GM06990 (cell line): ENCODE results near the gene DHRS7B.
A peak's percentile ranks its signal among the peaks of the same experiment; 100 is the strongest.

Experiments
- DNase-seq: peaks from one replicate; pipeline ENCODE4 v3.0.0-alpha.2; 2011; ENCODE audit not compliant: insufficient read length; ENCODE audit errors: extremely low read depth
- H3K27me3 ChIP-seq: replicated peaks from 2 replicates; pipeline ENCODE4 v1.6.0; 2011; ENCODE audit warnings: low read length; ENCODE audit not compliant: control insufficient read depth, insufficient read depth
- H3K36me3 ChIP-seq: 2 replicates; pipeline ENCODE4 v1.5.1; 2011; ENCODE audit warnings: low read length; ENCODE audit not compliant: control insufficient read depth, insufficient read depth
- H3K4me3 ChIP-seq: replicated peaks from 2 replicates; pipeline ENCODE4 v1.5.1; 2011; ENCODE audit warnings: low read depth, mild to moderate bottlenecking, control low read depth, low read length
- TF ChIP-seq, protein P1 (sequence below): IDR thresholded peaks from 2 replicates; pipeline ENCODE4 v1.5.1; 2011; ENCODE audit warnings: low read length, control low read depth, mild to moderate bottlenecking, inconsistent platforms; ENCODE audit not compliant: insufficient read depth, poor library complexity, severe bottlenecking

Gene DHRS7B

DNA sequence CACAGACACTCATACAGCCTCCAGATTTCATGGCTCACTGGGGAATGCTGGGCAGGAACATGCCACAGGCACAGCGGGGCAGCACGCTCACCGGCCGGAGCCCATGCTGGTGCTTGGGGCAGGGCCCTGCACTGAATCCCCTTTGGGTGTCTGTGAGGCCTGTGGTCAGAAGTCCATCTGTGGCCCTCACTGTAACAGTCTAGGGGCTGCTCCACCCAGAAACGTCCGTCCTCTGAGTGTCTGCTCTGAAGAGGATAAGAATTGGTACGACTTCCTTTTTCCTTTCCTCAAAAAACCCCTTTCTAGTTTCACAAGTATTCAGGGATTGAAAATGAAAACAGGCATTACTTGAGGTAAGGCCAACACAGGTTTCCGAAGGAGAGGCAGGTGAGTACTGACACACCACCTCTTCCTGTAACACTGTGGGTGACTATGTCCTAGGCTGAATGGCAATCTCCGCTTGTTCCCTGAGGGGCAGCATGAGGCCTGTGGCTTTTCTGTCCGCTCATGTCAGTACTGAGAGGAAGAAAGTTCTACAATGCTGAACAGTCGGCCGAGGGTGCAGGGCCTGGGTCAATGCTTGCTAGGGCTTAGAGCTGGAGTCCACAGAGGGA is 44.7 kb downstream of the DHRS7B start:
- TF ChIP-seq, protein P1, sequence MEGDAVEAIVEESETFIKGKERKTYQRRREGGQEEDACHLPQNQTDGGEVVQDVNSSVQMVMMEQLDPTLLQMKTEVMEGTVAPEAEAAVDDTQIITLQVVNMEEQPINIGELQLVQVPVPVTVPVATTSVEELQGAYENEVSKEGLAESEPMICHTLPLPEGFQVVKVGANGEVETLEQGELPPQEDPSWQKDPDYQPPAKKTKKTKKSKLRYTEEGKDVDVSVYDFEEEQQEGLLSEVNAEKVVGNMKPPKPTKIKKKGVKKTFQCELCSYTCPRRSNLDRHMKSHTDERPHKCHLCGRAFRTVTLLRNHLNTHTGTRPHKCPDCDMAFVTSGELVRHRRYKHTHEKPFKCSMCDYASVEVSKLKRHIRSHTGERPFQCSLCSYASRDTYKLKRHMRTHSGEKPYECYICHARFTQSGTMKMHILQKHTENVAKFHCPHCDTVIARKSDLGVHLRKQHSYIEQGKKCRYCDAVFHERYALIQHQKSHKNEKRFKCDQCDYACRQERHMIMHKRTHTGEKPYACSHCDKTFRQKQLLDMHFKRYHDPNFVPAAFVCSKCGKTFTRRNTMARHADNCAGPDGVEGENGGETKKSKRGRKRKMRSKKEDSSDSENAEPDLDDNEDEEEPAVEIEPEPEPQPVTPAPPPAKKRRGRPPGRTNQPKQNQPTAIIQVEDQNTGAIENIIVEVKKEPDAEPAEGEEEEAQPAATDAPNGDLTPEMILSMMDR: no peak
- Histone ChIP-seq H3K36me3 (peaks cover 3% of the 10 kb centered on the region; the same call in 1 of the 2 replicates), H3K4me3 (no peak overlapping the region), H3K27me3 (no peaks in the 10 kb centered on the region)
- peak; percentile 43 for DNase-seq

GRCh38 chr17:21171970-21172510 is 45.3 kb downstream of the DHRS7B start:
- Histone ChIP-seq H3K4me3 (0 out of 2 replicates have a peak overlapping the region, but pooled peaks have one; percentile 2), H3K36me3 (peaks cover 3% of the 10 kb centered on the region), H3K27me3 (no peaks in the 10 kb centered on the region)
- TF ChIP-seq, protein P1: no peak
- DNase-seq: no peak

- H3K4me3 ChIP-seq: no peak overlapping the region
- no peaks in the 10 kb centered on the region for H3K27me3 ChIP-seq
- TF ChIP-seq, protein P1: no peak
- DNase-seq: no peak
- H3K36me3 ChIP-seq: peaks cover 3% of the 10 kb centered on the region
Observed at GRCh38 chr17:21172846-21173245, 46.1 kb downstream of the DHRS7B start.

- Histone ChIP-seq H3K27me3 (no peaks in the 10 kb centered on the region), H3K4me3 (no peak overlapping the region), H3K36me3 (peaks cover 3% of the 10 kb centered on the region)
- TF ChIP-seq, protein P1: no peak
- DNase-seq: no peak
Observed at GRCh38 chr17:21173543-21173942, 46.8 kb downstream of the DHRS7B start.

DNA sequence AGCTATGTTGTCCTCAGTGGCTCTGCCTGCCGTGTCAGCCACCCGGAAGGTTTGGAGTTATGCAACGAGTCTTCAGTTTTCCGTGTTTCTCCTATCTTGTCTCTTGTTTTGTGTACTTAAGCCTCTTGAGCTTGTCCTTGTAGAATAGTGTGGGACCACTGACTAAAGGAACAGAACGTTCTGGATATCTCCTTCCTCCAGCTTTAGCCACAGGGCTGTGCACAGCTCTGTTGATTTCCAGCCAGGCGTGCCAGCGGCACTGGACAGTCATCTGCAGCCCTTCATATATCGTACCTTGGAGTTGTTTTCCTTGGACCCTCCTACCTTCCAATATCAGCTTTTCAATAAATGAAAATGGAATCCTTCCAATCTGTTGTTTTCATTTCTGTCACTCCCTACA is 47.4 kb downstream of the DHRS7B start:
- Histone ChIP-seq H3K27me3 (no peaks in the 10 kb centered on the region), H3K36me3 (peaks cover 3% of the 10 kb centered on the region), H3K4me3 (no peak overlapping the region)
- DNase-seq: no peak
- TF ChIP-seq, protein P1: no peak
